SK-N-SH treated with all-trans-retinoic acid at 6 μM for 48 hours (cell line): Measurements from ENCODE around the gene AKNA.

ENCODE experiments used
- ATAC-seq: fragments of 200-7000 bp; cut with Tn5 transposase; 3 replicates; pipeline ENCODE4 v1.9.1; 2020; ENCODE audit warnings: mild to moderate bottlenecking, moderate library complexity
- ARNTL ChIP-seq: fragments of 450-650 bp; formaldehyde crosslinking; IDR thresholded peaks from 2 replicates; pipeline ENCODE4 v1.5.0; 2020; ENCODE audit warnings: low read depth, mild to moderate bottlenecking, moderate library complexity, borderline replicate concordance
- BACH2 ChIP-seq: fragments of 250-450 bp; sonication (Bioruptor Pico); IDR thresholded peaks from 2 replicates; pipeline ENCODE4 v1.9.0; 2021; ENCODE audit warnings: mild to moderate bottlenecking, borderline replicate concordance
- CSDC2 ChIP-seq: fragments of 250-450 bp; sonication (Bioruptor Pico); IDR thresholded peaks from 2 replicates; pipeline ENCODE4 v1.5.0; 2020; ENCODE audit warnings: mild to moderate bottlenecking, moderate library complexity
- CSRNP3 ChIP-seq: fragments of 250-450 bp; sonication (Bioruptor Pico); IDR thresholded peaks from 2 replicates; pipeline ENCODE4 v1.5.1; 2021; ENCODE audit warnings: mild to moderate bottlenecking, moderate library complexity
- ESRRG ChIP-seq: fragments of 250-450 bp; sonication (Bioruptor Pico); IDR thresholded peaks from 2 replicates; pipeline ENCODE4 v1.6.1; 2021; ENCODE audit warnings: mild to moderate bottlenecking
- GLIS3 ChIP-seq: fragments of 250-450 bp; sonication (Bioruptor Pico); IDR thresholded peaks from 2 replicates; pipeline ENCODE4 v1.5.0; 2020; ENCODE audit warnings: mild to moderate bottlenecking, moderate library complexity
- ISL1 ChIP-seq: fragments of 250-450 bp; sonication (Bioruptor Pico); IDR thresholded peaks from 2 replicates; pipeline ENCODE4 v2.1.2; 2022; ENCODE audit warnings: mild to moderate bottlenecking, moderate library complexity
- OSR1 ChIP-seq: fragments of 250-450 bp; sonication (Bioruptor Pico); IDR thresholded peaks from 2 replicates; pipeline ENCODE4 v1.8.0; 2022; ENCODE audit warnings: moderate library complexity, mild to moderate bottlenecking, inconsistent platforms
- POU6F1 ChIP-seq: fragments of 250-450 bp; sonication (Bioruptor Pico); IDR thresholded peaks from 2 replicates; pipeline ENCODE4 v1.8.0; 2021; ENCODE audit warnings: low read depth, mild to moderate bottlenecking, moderate library complexity, borderline replicate concordance
- PPARA ChIP-seq: fragments of 250-450 bp; sonication (Bioruptor Pico); IDR thresholded peaks from 2 replicates; pipeline ENCODE4 v1.5.0; 2020; ENCODE audit warnings: mild to moderate bottlenecking, borderline replicate concordance
- RARB ChIP-seq: fragments of 250-450 bp; sonication (Bioruptor Pico); IDR thresholded peaks from 2 replicates; pipeline ENCODE4 v1.8.0; 2021; ENCODE audit warnings: mild to moderate bottlenecking, moderate library complexity
- SNAI2 ChIP-seq: fragments of 250-450 bp; sonication (Bioruptor Pico); IDR thresholded peaks from 2 replicates; pipeline ENCODE4 v1.5.0; 2020; ENCODE audit warnings: mild to moderate bottlenecking, moderate library complexity
- TCF4 ChIP-seq: fragments of 250-450 bp; sonication (Bioruptor Pico); IDR thresholded peaks from 2 replicates; pipeline ENCODE4 v1.8.0; 2021; ENCODE audit warnings: mild to moderate bottlenecking, moderate library complexity, borderline replicate concordance
- TOX ChIP-seq: fragments of 250-450 bp; sonication (Bioruptor Pico); IDR thresholded peaks from 2 replicates; pipeline ENCODE4 v1.8.0; 2021; ENCODE audit warnings: mild to moderate bottlenecking, moderate library complexity, borderline replicate concordance
- ZC3H10 ChIP-seq: fragments of 250-450 bp; sonication (Bioruptor Pico); IDR thresholded peaks from 2 replicates; pipeline ENCODE4 v1.5.1; 2021; ENCODE audit warnings: mild to moderate bottlenecking, moderate library complexity
- ZFP3 ChIP-seq: fragments of 250-450 bp; sonication (Bioruptor Pico); IDR thresholded peaks from 2 replicates; pipeline ENCODE4 v1.5.0; 2020; ENCODE audit warnings: mild to moderate bottlenecking, moderate library complexity
- ZFP30 ChIP-seq: fragments of 450-650 bp; formaldehyde crosslinking; IDR thresholded peaks from 2 replicates; pipeline ENCODE4 v1.5.0; 2022; ENCODE audit warnings: mild to moderate bottlenecking, moderate library complexity
- ZNF565 ChIP-seq: fragments of 450-650 bp; formaldehyde crosslinking; conservative IDR thresholded peaks from 2 replicates; pipeline ENCODE4 v1.5.0; 2020; ENCODE audit warnings: low read depth, mild to moderate bottlenecking, moderate library complexity
- ZNF70 ChIP-seq: fragments of 450-650 bp; formaldehyde crosslinking; IDR thresholded peaks from 2 replicates; pipeline ENCODE4 v1.5.0; 2020; ENCODE audit warnings: mild to moderate bottlenecking, moderate library complexity
- ZNF8 ChIP-seq: fragments of 450-650 bp; formaldehyde crosslinking; IDR thresholded peaks from 2 replicates; pipeline ENCODE4 v1.5.0; 2020; ENCODE audit warnings: mild to moderate bottlenecking, moderate library complexity
- TF ChIP-seq, protein P1 (sequence below): fragments of 250-450 bp; sonication (Bioruptor Pico); IDR thresholded peaks from 2 replicates; pipeline ENCODE4 v1.5.0; 2020; ENCODE audit warnings: mild to moderate bottlenecking, moderate library complexity
- TF ChIP-seq, protein P2 (sequence below): fragments of 250-450 bp; sonication (Bioruptor Pico); IDR thresholded peaks from 2 replicates; pipeline ENCODE4 v1.8.0; 2020; ENCODE audit warnings: mild to moderate bottlenecking, moderate library complexity, borderline replicate concordance
- TF ChIP-seq, protein P3 (sequence below): fragments of 250-450 bp; sonication (Bioruptor Pico); IDR thresholded peaks from 2 replicates; pipeline ENCODE4 v1.5.1; 2020; ENCODE audit warnings: low read depth, mild to moderate bottlenecking, moderate library complexity

AKNA gene

DNA sequence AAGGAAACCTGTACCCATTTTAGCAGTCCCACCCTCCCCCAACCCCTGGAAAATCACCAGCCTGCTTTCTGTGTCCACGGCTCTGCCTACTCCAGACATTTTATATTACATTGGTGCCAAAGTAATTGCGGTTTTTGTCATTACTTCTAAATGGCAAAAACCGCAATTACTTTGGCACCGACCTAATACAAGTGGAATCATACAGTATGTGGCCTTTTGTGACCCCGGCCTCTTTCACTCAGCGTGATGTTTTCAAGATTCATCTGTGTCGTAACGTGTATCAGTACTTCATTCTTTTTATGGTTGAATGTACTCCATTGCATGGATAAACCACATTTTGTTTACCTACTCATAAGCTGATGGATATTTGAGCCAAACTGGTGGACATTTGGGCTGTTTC lies 74.6 kb downstream of the AKNA start:
- no peak for ATAC-seq
- TF ChIP-seq POU6F1 (CRISPR knock-in tag) (no peak), ZNF565 (CRISPR knock-in tag) (no peak), CSDC2 (CRISPR knock-in tag) (no peak), ARNTL (CRISPR knock-in tag) (no peak), ZFP3 (CRISPR knock-in tag) (no peak), SNAI2 (CRISPR knock-in tag) (no peak), PPARA (CRISPR knock-in tag) (no peak), ISL1 (CRISPR knock-in tag) (no peak), ZFP30 (no peak), RARB (no peak), TCF4 (CRISPR knock-in tag) (no peak), ZC3H10 (CRISPR knock-in tag) (no peak), ZNF8 (CRISPR knock-in tag) (no peak), TOX (no peak), ESRRG (CRISPR knock-in tag) (no peak), GLIS3 (CRISPR knock-in tag) (no peak), BACH2 (CRISPR knock-in tag) (no peak)
- TF ChIP-seq, protein P1, sequence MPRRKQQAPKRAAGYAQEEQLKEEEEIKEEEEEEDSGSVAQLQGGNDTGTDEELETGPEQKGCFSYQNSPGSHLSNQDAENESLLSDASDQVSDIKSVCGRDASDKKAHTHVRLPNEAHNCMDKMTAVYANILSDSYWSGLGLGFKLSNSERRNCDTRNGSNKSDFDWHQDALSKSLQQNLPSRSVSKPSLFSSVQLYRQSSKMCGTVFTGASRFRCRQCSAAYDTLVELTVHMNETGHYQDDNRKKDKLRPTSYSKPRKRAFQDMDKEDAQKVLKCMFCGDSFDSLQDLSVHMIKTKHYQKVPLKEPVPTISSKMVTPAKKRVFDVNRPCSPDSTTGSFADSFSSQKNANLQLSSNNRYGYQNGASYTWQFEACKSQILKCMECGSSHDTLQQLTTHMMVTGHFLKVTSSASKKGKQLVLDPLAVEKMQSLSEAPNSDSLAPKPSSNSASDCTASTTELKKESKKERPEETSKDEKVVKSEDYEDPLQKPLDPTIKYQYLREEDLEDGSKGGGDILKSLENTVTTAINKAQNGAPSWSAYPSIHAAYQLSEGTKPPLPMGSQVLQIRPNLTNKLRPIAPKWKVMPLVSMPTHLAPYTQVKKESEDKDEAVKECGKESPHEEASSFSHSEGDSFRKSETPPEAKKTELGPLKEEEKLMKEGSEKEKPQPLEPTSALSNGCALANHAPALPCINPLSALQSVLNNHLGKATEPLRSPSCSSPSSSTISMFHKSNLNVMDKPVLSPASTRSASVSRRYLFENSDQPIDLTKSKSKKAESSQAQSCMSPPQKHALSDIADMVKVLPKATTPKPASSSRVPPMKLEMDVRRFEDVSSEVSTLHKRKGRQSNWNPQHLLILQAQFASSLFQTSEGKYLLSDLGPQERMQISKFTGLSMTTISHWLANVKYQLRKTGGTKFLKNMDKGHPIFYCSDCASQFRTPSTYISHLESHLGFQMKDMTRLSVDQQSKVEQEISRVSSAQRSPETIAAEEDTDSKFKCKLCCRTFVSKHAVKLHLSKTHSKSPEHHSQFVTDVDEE (CRISPR knock-in tag), result no peak
- TF ChIP-seq, protein P2, sequence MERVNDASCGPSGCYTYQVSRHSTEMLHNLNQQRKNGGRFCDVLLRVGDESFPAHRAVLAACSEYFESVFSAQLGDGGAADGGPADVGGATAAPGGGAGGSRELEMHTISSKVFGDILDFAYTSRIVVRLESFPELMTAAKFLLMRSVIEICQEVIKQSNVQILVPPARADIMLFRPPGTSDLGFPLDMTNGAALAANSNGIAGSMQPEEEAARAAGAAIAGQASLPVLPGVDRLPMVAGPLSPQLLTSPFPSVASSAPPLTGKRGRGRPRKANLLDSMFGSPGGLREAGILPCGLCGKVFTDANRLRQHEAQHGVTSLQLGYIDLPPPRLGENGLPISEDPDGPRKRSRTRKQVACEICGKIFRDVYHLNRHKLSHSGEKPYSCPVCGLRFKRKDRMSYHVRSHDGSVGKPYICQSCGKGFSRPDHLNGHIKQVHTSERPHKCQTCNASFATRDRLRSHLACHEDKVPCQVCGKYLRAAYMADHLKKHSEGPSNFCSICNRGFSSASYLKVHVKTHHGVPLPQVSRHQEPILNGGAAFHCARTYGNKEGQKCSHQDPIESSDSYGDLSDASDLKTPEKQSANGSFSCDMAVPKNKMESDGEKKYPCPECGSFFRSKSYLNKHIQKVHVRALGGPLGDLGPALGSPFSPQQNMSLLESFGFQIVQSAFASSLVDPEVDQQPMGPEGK (CRISPR knock-in tag), result no peak
- TF ChIP-seq, protein P3, sequence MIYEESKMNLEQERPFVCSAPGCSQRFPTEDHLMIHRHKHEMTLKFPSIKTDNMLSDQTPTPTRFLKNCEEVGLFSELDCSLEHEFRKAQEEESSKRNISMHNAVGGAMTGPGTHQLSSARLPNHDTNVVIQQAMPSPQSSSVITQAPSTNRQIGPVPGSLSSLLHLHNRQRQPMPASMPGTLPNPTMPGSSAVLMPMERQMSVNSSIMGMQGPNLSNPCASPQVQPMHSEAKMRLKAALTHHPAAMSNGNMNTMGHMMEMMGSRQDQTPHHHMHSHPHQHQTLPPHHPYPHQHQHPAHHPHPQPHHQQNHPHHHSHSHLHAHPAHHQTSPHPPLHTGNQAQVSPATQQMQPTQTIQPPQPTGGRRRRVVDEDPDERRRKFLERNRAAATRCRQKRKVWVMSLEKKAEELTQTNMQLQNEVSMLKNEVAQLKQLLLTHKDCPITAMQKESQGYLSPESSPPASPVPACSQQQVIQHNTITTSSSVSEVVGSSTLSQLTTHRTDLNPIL (CRISPR knock-in tag), result no peak

GRCh38 chr9:114312513-114312875 lies 75.3 kb downstream of the AKNA start:
- no peak for ATAC-seq
- TF ChIP-seq BACH2 (CRISPR knock-in tag), result no peak
- no peak for TF ChIP-seq ZC3H10 (CRISPR knock-in tag)
- TF ChIP-seq OSR1 (CRISPR knock-in tag), result no peak
- TF ChIP-seq TOX, result no peak
- no peak for TF ChIP-seq ZFP30
- TF ChIP-seq ZNF8 (CRISPR knock-in tag), result no peak
- no peak for TF ChIP-seq ESRRG (CRISPR knock-in tag)

- ATAC-seq, result no peak
- TF ChIP-seq ZFP3 (CRISPR knock-in tag) (no peak), OSR1 (CRISPR knock-in tag) (no peak), CSDC2 (CRISPR knock-in tag) (no peak), ISL1 (CRISPR knock-in tag) (no peak), BACH2 (CRISPR knock-in tag) (no peak), RARB (no peak), ZNF565 (CRISPR knock-in tag) (no peak), CSRNP3 (CRISPR knock-in tag) (no peak), PPARA (CRISPR knock-in tag) (no peak), ESRRG (CRISPR knock-in tag) (no peak), ZC3H10 (CRISPR knock-in tag) (no peak), SNAI2 (CRISPR knock-in tag) (no peak), ZNF70 (CRISPR knock-in tag) (no peak)
- TF ChIP-seq, protein P3 (CRISPR knock-in tag), result no peak
- TF ChIP-seq, protein P2 (CRISPR knock-in tag), result no peak
These were observed 75.9 kb downstream of the AKNA start for GRCh38 chr9:114311571-114312512.
